HG03196 (cell line): ENCODE results near the gene STK32C.
"Not testable (repeated sequence)": the region's sequence is repeated elsewhere in the genome, so short reads cannot be mapped to it uniquely, and the experiment has no call there.

Source experiments
- ATAC-seq: cut with Tn5 transposase; IDR thresholded peaks from one replicate; pipeline ENCODE4 v1.9.1; 2021; ENCODE audit not compliant: unreplicated experiment

The STK32C gene

DNA sequence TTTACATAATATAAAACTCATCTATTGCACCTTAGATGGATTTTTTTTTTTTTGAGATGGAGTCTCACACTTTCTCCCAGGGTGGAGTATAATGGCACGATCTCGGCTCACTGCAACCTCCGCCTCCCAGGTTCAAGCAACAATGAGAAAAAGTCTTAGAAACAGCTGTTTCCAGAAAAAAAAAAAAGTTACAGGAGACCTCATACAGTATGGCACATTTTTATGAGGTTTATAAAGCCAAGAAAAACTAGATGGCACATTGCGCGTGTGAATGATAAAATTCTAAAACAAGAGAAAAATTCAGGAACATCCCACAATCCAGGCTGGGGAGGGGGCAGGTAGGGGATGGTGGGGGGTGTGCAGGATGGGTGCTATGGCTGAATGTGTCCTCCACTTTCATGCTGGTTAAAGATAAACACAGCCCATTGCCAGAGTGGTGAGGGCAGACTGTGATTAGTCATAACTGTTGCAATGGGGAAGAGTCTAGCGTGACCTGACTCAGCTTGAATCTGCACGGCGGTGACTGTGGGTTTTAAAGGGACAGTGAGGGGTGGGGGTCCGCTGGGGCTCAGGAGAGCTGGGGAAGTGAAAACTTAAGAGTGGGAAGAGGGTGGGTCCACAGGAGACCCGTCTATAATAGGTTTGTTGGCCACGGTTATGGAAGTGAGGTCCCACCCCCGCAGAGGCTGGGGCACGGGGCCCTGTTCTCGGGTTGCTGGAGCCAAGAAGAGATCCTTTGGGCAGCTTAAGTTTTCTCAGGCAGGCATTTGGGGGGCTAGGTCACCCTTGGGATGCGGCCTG is 12.3 kb upstream of the STK32C start:
- ATAC-seq: peak; percentile 97

GRCh38 chr10:132317477-132317876 is 9.7 kb upstream of the STK32C start:
- ATAC-seq: not testable (repeated sequence)

- ATAC-seq: no peak
Measured at GRCh38 chr10:132316133-132316532, 8.4 kb upstream of the STK32C start.

DNA sequence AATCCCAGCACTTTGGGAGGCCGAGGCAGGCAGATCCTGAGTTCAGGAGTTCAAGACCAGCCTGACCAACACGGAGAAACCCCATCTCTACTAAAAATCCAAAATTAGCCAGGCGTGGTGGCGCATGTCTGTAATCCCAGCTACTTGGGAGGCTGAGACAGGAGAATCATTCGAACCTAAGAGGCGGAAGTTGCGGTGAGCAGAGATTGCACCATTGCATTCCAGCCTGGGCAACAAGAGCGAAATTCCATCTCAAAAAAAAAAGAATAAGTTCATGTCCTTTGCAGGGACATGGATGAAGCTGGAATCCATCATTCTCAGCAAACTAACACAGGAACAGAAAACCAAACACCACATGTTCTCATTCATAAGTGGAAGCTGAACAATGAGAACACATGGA is 7.1 kb upstream of the STK32C start:
- ATAC-seq: not testable (repeated sequence)

DNA sequence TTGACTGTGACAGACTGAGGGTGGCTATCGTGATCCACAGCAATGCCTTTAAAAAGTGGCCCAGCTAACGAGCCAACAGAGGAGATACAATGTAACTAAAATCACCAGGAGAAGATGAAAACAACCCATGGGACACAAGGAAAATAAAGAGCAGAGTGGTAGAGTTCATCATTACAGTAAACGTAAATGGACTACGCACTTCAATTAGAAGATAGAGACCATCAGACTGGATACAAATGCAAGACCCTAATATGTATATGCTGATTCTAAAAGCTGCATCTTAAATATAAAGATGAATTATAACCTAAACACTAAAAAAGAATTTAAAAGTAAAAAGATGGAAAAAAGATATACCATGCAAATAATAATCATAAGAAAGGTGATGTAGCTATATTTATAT is 6.6 kb upstream of the STK32C start:
- no peak for ATAC-seq

DNA sequence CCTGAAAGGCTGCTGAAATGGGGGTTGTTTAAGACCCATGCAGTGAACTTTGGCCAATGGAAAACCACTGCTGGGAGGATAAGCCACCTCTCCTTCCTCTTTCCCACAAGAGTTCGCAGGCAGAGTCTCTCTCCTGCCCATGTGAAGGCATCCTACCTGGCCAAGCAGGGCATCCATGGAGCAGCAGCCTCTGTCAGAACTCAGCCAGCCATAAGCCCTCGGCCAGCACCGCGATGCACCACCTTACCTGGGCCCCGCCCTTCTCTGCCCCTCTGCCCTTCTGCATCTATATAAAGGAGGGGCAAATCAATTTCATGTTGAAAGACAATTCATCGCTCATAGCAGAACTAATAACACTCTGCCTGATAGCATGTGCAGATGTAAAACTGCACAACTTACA is 6.1 kb upstream of the STK32C start:
- no peak for ATAC-seq

DNA sequence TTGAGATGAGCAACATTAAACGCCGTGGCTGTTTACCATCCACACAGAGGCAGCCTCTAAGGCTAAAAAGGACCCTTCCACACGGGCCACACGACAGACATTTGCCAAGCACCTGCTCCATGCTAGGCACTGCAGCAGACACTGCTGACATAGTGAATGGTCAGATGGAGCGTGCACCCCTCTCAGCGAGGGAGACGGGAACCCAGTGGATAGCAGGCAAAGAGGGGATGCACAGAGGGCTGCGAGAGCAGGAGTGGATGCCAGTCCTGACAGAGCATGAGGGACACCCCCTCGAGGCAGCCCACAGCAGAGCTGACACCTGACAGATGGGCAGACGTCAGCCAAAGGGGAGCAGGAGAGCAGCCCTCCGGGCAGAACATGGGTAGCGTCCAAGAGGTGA is 5.6 kb upstream of the STK32C start:
- ATAC-seq: no peak

DNA sequence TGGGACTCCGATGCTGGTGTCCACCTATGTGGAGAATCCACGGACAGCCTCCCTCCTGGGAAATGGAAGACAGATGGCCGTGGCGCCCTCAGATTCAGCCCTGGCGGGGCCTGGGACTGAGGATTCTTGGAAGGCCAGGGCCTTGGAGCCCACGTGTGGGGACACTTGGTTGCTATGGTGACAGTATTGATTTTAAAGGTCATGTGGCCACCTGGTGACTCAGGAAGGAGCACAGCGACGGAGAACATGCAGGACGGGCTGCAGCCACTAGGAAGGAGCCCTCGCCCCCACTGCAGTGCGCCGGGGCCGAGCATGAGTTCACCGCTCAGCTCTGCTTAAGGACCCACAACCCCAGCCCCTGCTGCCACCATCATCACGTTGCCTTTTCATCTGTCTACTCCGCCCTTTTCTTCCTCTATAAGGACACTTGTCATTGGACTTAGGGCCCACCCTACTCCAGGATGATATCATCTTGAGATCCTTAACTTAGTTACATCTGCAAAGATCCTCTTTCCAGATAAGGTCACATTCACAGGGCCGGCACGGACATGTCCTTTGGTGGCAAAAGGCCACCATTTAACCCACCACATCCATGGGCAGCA is 3.7 kb upstream of the STK32C start:
- no peak for ATAC-seq

GRCh38 chr10:132310701-132311337 is 3.1 kb upstream of the STK32C start:
- ATAC-seq: no peak

DNA sequence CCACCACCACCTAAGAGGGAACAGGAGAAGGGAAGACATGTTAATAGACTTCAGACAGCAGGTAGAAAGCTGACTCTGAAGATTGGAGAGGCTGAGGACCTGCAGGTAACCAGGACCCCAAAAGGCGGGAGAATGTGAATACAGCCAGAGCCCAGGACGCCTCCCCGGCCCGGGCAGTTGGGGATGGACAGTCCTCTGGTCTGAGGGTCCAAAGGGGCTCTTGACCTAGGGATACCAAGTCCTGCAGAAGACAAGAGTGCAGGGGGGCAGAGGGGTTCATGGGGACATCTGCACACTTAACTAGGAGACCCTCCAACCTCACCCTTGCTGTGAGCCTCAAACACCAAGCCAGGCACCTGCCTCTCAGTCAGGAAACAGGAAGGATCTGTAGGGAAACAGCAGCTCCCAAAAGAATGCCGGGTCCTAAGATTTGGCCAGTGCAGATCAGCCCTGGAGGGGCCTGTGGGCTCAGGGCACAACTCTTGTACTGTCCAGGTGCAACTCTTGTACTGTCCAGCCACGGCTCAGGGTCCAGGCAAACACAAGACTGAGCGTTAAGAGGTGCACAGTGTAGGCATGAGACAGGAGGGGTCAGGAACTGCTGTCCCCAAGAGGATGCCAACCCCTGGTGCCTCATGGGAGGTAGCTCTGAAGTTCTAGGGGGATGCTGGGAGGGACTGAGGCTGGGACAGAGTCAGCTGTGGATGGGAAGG is 2.3 kb upstream of the STK32C start:
- no peak for ATAC-seq

DNA sequence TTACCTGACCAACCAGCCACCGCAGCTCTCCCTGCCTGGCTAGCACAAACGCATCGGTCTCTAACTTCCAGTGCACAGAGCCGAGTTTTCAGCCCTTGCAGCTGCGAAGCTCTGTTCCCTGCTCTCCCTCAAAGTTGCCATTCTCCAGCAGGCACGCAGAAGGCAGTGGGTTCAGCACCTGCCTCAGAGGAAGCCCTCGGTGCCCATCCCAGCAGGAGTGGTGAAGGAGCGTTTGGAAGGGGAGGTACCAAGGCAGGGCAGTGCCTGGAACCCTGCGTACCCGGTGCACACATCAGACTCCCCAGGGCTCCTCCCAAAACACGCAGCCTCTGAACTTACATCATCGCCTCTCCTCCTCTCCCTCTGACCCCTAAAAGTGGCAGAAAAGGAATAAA is 1.7 kb upstream of the STK32C start:
- no peak for ATAC-seq

- ATAC-seq: no peak
Measured at GRCh38 chr10:132308587-132309470, 1.1 kb upstream of the STK32C start.

DNA sequence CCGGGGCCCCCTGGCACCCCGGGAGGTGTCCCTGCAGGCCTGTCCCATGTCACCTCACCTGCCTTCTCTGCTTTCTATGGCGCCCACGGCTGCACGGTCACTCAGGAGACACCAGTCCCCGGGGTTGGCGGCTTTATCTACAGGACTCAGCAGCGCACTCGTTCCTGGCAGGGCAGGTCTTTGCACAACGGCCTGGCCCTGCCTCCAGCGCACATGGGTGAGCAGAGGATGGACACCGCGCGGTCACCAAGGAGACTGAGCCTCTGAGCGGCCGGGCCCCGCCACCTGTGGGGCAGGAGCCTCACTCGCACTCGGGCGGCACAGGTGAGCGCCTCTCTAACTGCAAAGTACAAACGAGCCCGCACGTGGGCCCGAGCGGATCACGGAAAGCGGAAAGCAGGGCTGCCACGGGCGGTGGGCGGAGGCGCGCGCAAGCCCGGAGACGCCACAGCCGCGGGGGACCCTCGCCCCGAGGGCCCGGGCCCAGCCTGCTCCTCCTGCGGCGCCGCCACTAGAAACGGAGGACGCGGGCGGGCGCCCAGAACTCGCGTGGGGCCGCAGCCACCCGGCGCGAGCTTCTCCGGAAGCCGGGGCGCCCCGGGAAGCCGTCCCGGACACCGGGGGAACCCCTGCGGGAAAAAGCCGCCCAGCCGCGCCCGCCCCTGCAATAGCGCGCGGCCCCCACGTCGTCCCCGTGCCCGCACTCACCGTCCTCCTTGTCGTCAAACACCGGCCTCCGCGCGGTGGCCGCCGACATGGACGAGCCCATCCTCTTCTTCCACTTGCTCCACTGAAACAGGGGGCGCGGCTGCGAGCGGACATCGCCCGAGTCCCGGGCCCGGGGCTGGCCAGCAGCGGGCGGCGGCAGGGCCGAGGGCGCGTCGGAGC is 642 bp downstream of the STK32C start:
- ATAC-seq: peak; percentile 20

DNA sequence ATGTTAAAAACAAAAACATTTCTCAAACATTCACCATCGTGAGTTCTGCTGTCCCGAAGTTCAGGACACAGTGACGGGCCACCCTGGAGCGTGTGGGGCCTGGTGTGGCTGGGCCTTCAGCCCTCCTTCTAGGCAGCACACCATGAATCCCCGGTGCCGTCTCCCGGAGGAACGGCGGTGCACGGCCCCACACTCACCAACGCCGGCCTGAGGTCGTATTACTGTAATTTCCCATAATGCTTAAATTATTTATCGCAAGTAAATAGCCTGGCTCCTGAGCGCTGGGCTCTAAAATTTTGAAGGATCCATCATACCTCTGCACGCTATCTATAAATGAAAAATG is 1.4 kb downstream of the STK32C start:
- ATAC-seq: no peak

- no peak for ATAC-seq
Measured at GRCh38 chr10:132305654-132306342, 2.0 kb downstream of the STK32C start.

DNA sequence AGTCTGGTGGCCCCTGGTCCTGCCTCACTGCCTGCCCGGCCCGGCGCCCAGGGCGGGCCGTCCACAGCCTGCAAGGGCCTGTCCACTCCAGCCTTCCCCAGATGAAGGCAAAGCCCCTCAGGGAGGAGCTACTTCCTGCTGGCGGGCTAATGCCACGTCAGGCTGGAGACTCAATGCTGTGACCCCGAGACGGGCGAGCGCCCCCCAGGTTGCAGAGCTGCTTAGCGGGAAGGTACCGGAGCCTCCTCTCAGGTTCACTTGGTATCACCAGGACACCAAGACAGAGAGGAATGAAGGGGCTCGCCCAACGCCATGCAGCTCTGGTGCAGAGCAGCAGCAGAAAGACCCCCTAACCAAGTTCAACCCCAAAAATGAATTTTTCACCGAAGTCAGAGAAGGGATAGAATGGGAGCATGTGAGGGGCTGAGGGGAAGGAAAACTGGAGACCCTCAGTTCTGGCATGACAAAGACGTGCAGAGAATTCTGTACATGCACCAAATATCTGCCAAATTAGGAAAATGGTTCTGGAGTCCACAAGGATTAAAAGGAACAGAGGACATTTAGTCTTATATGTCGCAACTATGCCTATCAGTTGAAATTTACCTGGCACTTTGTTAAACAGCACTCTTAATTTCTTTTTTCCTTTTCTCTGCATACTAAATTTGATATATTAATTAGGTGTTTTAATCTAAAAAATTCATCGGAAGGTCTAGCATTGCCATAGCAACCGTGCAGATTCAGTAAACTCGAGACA is 2.8 kb downstream of the STK32C start:
- ATAC-seq: no peak

GRCh38 chr10:132303361-132304115 is 4.2 kb downstream of the STK32C start:
- ATAC-seq: no peak
